ENCODE results near the gene ZNF316.

- no peak for TF ChIP-seq CTCF (IDR thresholded peaks at IDR 0.05; ENCODE audit: low read length)
- no peak for TF ChIP-seq EZH2 (optimal IDR thresholded peaks at IDR 0.05; ENCODE audit: low read depth, low read length)
These were observed 5.9 kb downstream of the ZNF316 start for GRCh38 chr7:6642861-6643640.

All from MM.1S (cell line).